G401 (cell line): ENCODE measurements around the gene PRKCH. TPM values are rescaled to one million over a fixed set of nuclear protein-coding genes. Genes with fewer than 3 reads are reported as not detected.

Experiments
- DNase-seq: peaks from one replicate; pipeline ENCODE4 v3.0.0-alpha.2; 2015; ENCODE audit warnings: low spot score
- in situ Hi-C: cut with HindIII; loops from 2 replicates; pipeline ENCODE4 v1.10.0; 2016; ENCODE audit warnings: low sequenced_read_pairs, mixed read lengths
- total RNA-seq: library from RNA; depleted of rRNA; stranded (reverse); fragments of >200 nt; shearing (Covaris generic); gene quantifications from 2 replicates; pipeline ENCODE4 v1.2.3, GENCODE V29; 2014

The PRKCH gene
- total RNA-seq, 1 experiment from 2014 or later = not detected

DNA sequence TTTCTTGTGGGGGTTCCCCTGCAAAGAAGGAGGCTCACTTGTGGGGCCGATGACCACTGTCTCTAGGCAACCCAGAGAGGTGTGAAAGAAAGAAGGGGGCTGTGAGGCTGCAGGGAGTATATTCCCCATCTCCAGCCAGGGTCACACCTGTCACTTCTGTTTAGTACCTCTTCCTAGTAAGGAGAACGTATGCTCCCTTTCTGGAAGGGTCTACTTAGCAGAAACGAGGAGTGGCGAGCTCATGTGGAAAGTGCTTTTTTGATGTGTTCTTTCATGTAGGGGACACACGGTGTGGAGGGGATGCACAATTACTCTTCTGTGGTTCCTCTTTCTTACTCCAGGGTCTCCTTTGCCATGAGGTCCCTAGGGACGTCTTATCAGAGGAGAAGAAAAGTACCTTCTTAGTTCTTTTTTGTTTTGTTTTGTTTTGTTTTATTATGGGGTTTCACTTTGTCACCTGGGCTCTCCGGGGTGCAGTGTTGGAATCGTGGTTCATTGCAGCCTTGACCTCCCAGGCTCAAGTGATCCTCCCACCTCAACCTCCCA lies 58.3 kb downstream of the PRKCH start:
- no peak for DNase-seq
- in situ Hi-C loops = no loop called here

GRCh38 chr14:61380984-61381383 lies 59.6 kb downstream of the PRKCH start:
- in situ Hi-C loops = no loop called here
- DNase-seq = no peak

DNA sequence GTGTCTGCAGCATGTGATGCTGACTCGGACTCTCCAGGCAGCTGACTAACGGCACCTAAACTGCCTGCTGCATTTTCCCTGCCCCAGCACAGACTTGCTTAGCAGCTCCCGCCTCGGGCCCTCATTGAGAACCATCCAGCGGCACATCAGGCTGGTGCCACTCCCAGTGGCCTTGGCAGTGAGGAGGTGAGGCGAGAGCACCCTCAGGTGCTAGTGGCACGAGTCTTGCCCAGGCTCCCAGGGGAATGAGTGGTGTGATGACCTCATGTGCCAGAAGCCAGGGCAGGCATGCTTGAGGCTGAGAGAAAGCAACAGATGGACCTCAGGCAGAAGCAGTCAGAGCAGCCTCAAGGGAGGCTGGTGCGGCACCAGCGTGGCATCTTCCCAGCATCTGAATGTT lies 60.2 kb downstream of the PRKCH start:
- no peak for DNase-seq
- in situ Hi-C loops = no loop called here

DNA sequence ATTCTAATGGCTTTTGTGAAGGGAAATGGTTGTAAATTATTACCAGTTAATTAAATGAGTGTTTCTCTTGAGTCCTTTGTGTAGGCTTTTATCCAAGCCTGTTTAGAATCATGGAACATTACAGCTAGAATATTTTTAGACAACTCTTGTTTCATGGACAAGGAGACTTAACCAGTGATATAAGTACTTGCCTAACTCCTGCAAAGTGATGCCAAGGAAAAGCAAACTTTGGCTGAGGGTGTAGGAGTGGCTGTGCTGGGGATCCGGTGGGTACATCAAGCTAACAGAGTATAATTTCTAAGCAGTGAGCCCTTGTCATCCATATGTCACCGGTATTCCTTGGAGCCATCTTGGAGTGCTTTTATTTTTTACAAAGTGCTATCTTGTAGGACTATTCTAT lies 61.5 kb downstream of the PRKCH start:
- in situ Hi-C loops = no loop called here
- no peak for DNase-seq

DNA sequence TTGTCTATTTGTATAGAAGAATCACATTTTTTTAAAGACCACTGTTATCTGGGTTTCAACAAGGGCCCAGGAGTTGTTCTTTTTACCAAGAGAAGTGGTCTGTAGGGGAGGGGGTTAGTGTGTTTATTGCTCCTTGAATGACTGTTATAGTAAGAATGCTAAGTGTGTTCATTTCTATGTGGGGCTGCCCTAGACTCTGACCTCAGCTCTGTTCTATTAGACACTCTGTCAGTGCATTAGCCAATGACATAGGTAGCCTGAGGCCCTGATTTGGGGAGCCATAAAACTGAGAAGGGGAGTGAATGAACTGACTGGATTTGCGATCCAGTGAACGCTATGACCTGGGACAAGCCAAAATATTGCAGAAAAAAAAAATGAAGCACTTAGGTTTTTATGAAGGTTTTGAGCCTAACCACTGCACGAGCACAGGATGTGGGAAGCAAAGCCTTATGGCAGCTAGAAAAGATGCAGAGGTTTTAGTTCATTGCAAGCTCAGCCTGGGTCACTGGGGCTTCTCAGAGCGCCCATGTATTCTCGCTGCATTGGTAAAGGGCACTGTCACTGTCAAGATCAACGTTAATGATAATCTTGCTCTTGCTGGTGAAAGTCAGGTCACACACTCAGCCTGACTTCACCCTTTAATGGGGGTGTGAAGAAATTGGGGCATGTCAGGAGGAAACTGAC lies 63.8 kb downstream of the PRKCH start:
- in situ Hi-C loops = no loop called here

DNA sequence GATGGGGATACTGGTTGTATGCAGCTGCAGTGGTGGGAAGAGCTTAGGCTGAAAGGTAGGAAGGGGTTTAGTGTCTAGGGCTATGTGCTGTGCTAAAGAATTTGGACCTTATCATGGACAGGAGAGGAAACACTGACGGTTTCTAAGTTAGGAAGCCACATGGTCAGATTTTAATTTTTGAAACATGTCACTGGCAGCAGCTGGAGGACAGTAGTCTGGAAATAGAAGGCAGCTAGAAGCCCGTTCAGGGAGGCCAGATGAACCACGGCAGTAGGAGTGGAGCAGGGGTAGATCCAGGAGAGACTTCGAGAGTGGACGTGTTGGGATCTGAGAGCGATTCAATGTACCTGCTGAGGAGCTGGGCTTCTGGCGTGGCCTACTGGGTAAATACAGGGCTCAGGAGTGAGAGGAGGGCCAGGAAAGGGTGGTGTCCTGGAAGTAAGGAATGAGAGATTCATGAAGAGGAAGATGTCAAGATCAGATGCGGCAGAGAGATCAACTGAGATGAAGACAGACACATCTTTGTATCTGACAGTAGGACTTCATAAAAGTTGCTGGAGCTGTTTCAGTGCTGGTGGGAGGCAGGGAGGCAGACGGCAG lies 64.9 kb downstream of the PRKCH start:
- in situ Hi-C loops = no loop called here
- no peak for DNase-seq

More for the DNA sequence above, 63.8 kb downstream of the PRKCH start:
- no peak for DNase-seq

DNA sequence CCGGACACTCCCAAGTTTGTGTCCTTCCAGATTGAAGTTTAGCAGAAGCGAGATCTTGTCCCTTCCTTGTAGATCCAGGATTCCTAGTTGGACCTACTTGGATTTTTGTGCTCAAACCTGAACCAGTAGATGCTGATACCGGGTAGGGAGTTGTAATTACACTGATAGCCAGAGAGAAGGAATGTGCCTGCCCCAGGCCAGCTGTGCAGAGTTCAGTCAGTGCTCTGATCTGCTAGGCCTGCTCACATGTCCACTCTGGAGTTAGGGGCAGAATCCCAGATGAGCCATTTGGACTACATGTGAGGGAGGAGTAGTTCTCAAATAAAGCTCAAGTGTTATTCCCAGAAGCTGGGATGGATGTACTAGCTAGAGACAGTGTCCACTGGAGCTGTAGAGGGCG lies 65.7 kb downstream of the PRKCH start:
- DNase-seq = no peak
- in situ Hi-C loops = no loop called here

GRCh38 chr14:61388173-61388975 lies 67.0 kb downstream of the PRKCH start:
- in situ Hi-C loops = no loop called here
- no peak for DNase-seq

DNA sequence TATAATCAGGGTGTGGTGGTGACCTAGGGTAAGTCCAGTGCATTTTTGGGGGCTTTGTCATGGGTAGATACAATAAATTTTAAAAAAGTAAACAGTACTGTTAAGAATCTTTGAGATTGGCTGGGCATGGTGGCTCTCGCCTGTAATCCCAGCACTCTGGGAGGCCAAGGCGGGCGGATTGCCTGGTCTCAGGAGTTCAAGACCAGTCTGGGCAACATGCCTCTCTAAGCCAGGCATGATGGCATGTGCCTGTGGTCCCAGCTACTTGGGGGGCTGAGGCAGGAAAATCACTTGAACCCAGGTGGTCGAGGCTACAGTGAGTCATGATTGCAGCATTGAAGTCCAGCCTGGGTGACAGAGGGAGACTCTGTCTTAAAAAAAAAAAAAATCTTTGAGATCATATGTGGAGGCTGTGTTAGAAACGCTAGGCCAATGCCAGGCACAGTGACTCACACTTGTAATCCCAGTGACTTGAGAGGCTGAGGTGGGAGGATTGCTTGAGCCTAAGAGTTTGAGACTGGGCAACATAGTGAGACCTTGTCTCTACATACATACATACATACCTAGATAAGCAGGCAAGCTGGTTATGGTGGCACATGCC lies 67.7 kb downstream of the PRKCH start:
- no peak for DNase-seq
- in situ Hi-C loops = no loop called here

GRCh38 chr14:61391119-61391518 lies 69.7 kb downstream of the PRKCH start:
- no peak for DNase-seq
- in situ Hi-C loops = no loop called here

- in situ Hi-C loops = no loop called here
- no peak for DNase-seq
These were observed 70.9 kb downstream of the PRKCH start for GRCh38 chr14:61392297-61392696.

- DNase-seq = no peak
- in situ Hi-C loops = no loop called here
These were observed 73.2 kb downstream of the PRKCH start for GRCh38 chr14:61394542-61394941.

GRCh38 chr14:61395115-61395725 lies 73.8 kb downstream of the PRKCH start:
- DNase-seq = no peak
- in situ Hi-C loops = no loop called here

- no peak for DNase-seq
- in situ Hi-C loops = no loop called here
These were observed 74.9 kb downstream of the PRKCH start for GRCh38 chr14:61396279-61396678.

DNA sequence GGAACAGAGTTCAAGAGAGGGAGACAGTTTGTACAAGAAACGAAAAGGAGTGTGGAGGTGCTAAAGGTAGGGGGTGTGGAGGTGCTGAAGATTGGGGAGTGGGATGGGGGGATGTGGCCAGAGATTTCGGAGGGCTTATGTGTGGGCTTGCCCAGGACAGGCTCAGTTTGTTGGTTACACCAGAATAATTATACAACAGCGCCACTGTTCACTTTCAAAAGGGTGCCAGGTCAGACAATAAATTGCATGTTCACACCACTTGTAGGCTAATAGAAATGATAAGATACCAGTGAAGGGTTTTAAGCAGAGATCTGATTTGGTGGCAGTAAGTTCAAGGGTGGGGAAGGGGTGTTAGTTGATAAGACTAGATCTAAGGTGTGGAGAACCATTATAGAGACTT lies 75.3 kb downstream of the PRKCH start:
- in situ Hi-C loops = no loop called here
- no peak for DNase-seq

DNA sequence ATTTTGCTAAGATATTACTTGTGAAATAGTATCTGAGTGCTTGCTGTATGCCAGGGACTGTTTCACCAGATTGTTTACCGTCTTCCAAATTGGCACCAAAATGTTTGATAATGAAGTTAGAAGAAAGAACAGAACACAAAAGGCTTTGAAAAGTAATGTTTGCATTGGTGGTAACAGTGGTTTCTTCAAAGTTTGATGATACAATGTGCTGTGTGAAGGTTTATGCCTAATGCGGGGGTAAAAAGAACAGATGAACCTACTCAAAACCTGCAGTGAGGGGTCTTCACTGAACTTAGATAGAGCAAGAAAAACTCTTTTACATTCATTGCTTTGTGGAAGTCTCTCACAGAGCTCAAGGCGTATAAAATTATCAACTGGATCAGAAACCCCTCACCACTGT lies 76.2 kb downstream of the PRKCH start:
- in situ Hi-C loops = no loop called here
- DNase-seq = no peak

- in situ Hi-C loops = no loop called here
- no peak for DNase-seq
These were observed 76.8 kb downstream of the PRKCH start for GRCh38 chr14:61398221-61398620.

DNA sequence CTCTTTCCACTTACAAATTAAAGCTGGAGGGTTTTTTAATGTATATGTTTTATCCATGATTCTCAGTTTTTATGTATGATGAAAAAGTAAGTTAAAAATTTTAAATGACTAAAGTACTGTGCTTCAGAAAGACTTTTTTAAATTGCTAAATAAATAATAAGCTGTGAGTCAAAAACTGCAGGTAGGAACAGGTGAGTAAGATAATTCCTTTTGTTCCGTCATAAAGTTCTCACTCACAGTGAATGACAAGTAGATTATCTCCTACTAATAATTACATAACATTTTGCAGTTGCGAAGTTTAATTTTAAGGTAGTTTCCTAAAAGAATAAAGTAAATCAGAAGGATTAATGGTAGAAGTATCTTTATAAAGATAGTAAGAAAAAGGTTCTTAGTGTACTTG lies 78.0 kb downstream of the PRKCH start:
- in situ Hi-C loops = no loop called here
- DNase-seq = no peak

GRCh38 chr14:61401461-61401860 lies 80.1 kb downstream of the PRKCH start:
- in situ Hi-C loops = no loop called here
- no peak for DNase-seq
